H9 (cell line): ENCODE data around the gene AMZ2. TPM values are rescaled to one million over a fixed set of nuclear protein-coding genes. Genes with fewer than 3 reads are reported as not detected.

Experiments
- DNase-seq: peaks from one replicate; pipeline ENCODE4 v3.0.0-alpha.2; 2017
- H2AFZ ChIP-seq: one replicate; pipeline ENCODE4 v1.6.1; 2013; ENCODE audit warnings: mild to moderate bottlenecking, low read length, control low read depth, moderate library complexity
- H2AK5ac ChIP-seq: 2 replicates; pipeline ENCODE4 v1.6.1; 2013; ENCODE audit warnings: low read length, control low read depth, mixed read lengths; ENCODE audit not compliant: insufficient read length
- H2BK120ac ChIP-seq: one replicate; pipeline ENCODE4 v1.6.1; 2013; ENCODE audit warnings: low read depth, mild to moderate bottlenecking, low read length, control low read depth, inconsistent platforms; ENCODE audit not compliant: poor library complexity, severe bottlenecking
- H2BK12ac ChIP-seq: 2 replicates; pipeline ENCODE4 v1.6.1; 2013; ENCODE audit warnings: low read length, control low read depth, mixed read lengths, low read depth; ENCODE audit not compliant: insufficient read length
- H2BK15ac ChIP-seq: 2 replicates; pipeline ENCODE4 v1.6.1; 2013; ENCODE audit warnings: low read depth, low read length, control low read depth
- H2BK20ac ChIP-seq: one replicate; pipeline ENCODE4 v1.6.1; 2013; ENCODE audit warnings: low read depth, mild to moderate bottlenecking, low read length, control low read depth, inconsistent platforms; ENCODE audit not compliant: poor library complexity, severe bottlenecking
- H2BK5ac ChIP-seq: 2 replicates; pipeline ENCODE4 v1.6.1; 2013; ENCODE audit warnings: low read length, control low read depth, mixed read lengths; ENCODE audit not compliant: insufficient read length
- H3K14ac ChIP-seq: 2 replicates; pipeline ENCODE4 v1.6.1; 2013; ENCODE audit warnings: low read length, control low read depth; ENCODE audit not compliant: insufficient read depth
- H3K18ac ChIP-seq: 2 replicates; pipeline ENCODE4 v1.6.1; 2013; ENCODE audit warnings: low read depth, mild to moderate bottlenecking, mixed read lengths, low read length, control low read depth; ENCODE audit not compliant: insufficient read length
- H3K23ac ChIP-seq: 2 replicates; pipeline ENCODE4 v1.6.1; 2013; ENCODE audit warnings: low read length, control low read depth, mixed read lengths, low read depth; ENCODE audit not compliant: insufficient read length
- H3K23me2 ChIP-seq: 2 replicates; pipeline ENCODE4 v1.6.1; 2013; ENCODE audit warnings: low read depth, mild to moderate bottlenecking, mixed read lengths, low read length, control low read depth; ENCODE audit not compliant: insufficient read length, poor library complexity, severe bottlenecking
- H3K27ac ChIP-seq: 2 replicates; pipeline ENCODE4 v1.5.1; 2013; ENCODE audit warnings: low read length, control low read depth, mixed read lengths, low read depth; ENCODE audit not compliant: insufficient read length
- H3K27me3 ChIP-seq: 2 replicates; pipeline ENCODE4 v1.6.1; 2013; ENCODE audit warnings: low read length, control low read depth, inconsistent platforms; ENCODE audit not compliant: insufficient read depth
- H3K4ac ChIP-seq: 2 replicates; pipeline ENCODE4 v1.6.1; 2013; ENCODE audit warnings: low read depth, mild to moderate bottlenecking, control low read depth, inconsistent platforms, low read length, moderate library complexity
- H3K4me1 ChIP-seq: 2 replicates; pipeline ENCODE4 v1.6.1; 2013; ENCODE audit warnings: low read length, control low read depth, inconsistent platforms; ENCODE audit not compliant: insufficient read depth
- H3K4me2 ChIP-seq: 2 replicates; pipeline ENCODE4 v1.6.1; 2013; ENCODE audit warnings: low read length, control low read depth, mixed read lengths; ENCODE audit not compliant: insufficient read length, insufficient read depth
- H3K56ac ChIP-seq: 2 replicates; pipeline ENCODE4 v1.6.1; 2013; ENCODE audit warnings: low read depth, mild to moderate bottlenecking, mixed read lengths, low read length, control low read depth; ENCODE audit not compliant: insufficient read length
- H3K79me1 ChIP-seq: 2 replicates; pipeline ENCODE4 v1.6.1; 2013; ENCODE audit warnings: low read depth, mild to moderate bottlenecking, moderate library complexity, low read length, control low read depth, inconsistent platforms; ENCODE audit not compliant: insufficient read depth, poor library complexity, severe bottlenecking
- H3K79me2 ChIP-seq: 2 replicates; pipeline ENCODE4 v1.6.1; 2013; ENCODE audit warnings: low read length, control low read depth, inconsistent platforms; ENCODE audit not compliant: insufficient read depth
- H3K9ac ChIP-seq: 2 replicates; pipeline ENCODE4 v1.6.1; 2013; ENCODE audit warnings: low read length, control low read depth, mixed read lengths; ENCODE audit not compliant: insufficient read length; ENCODE audit errors: extremely low read depth
- H3K9me3 ChIP-seq: one replicate; pipeline ENCODE4 v1.6.1; 2013; ENCODE audit warnings: low read depth, low read length, inconsistent platforms; ENCODE audit not compliant: control insufficient read depth
- H3T11ph ChIP-seq: one replicate; pipeline ENCODE4 v1.6.1; 2013; ENCODE audit warnings: mild to moderate bottlenecking, low read length, control low read depth, inconsistent platforms
- H4K20me1 ChIP-seq: one replicate; pipeline ENCODE4 v1.6.1; 2013; ENCODE audit not compliant: control insufficient read depth, insufficient read length, insufficient read depth
- H4K5ac ChIP-seq: 2 replicates; pipeline ENCODE4 v1.6.1; 2013; ENCODE audit warnings: low read depth, mild to moderate bottlenecking, mixed read lengths, low read length, control low read depth; ENCODE audit not compliant: insufficient read length
- H4K8ac ChIP-seq: replicated peaks from 2 replicates; pipeline ENCODE4 v1.6.1; 2013; ENCODE audit warnings: low read length, control low read depth, mixed read lengths, low read depth; ENCODE audit not compliant: insufficient read length
- H4K91ac ChIP-seq: 2 replicates; pipeline ENCODE4 v1.6.1; 2013; ENCODE audit warnings: low read depth, mild to moderate bottlenecking, moderate library complexity, mixed read lengths, low read length, control low read depth; ENCODE audit not compliant: insufficient read length
- H3K27ac Mint-ChIP-seq, 3 experiments: 2 replicates in 2 of 3; 3 replicates in 1 of 3; pipeline ENCODE4 v1.8.0; 2020 to 2021; ENCODE audit warnings: mixed read lengths in 3 of 3, mild to moderate bottlenecking in 1 of 3, moderate library complexity in 1 of 3
- H3K27me3 Mint-ChIP-seq: 2 replicates; pipeline ENCODE4 v1.8.0; 2021; ENCODE audit warnings: low read depth, mild to moderate bottlenecking, moderate library complexity, mixed read lengths
- H3K36me3 Mint-ChIP-seq, 3 experiments: 2 replicates in 2 of 3; 3 replicates in 1 of 3; pipeline ENCODE4 v1.8.0; 2020 to 2021; ENCODE audit warnings: low read depth in 3 of 3, mixed read lengths in 3 of 3; ENCODE audit not compliant: insufficient read depth in 1 of 3
- H3K4me1 Mint-ChIP-seq, 2 experiments: 2 replicates each; pipeline ENCODE4 v1.8.0; 2020; ENCODE audit warnings: mixed read lengths in 2 of 2
- H3K4me3 Mint-ChIP-seq, 2 experiments: 2 replicates in 1 of 2; 3 replicates in 1 of 2; pipeline ENCODE4 v1.8.0; 2020 to 2021; ENCODE audit warnings: mild to moderate bottlenecking in 2 of 2, mixed read lengths in 2 of 2, moderate library complexity in 1 of 2
- H3K9me3 Mint-ChIP-seq, 2 experiments: 2 replicates in 1 of 2; 3 replicates in 1 of 2; pipeline ENCODE4 v1.8.0; 2020; ENCODE audit warnings: mild to moderate bottlenecking in 2 of 2, mixed read lengths in 2 of 2, moderate library complexity in 1 of 2
- CTCF ChIP-seq: fragments of 200-600 bp; sonication (generic); conservative IDR thresholded peaks from 3 replicates; pipeline ENCODE4 v1.8.0; 2021; ENCODE audit warnings: antibody characterized with exemption, mild to moderate bottlenecking
- WGBS: extraction: QIAGEN DNeasy Blood & Tissue Kit; methylation state at CpG from one replicate; pipeline ENCODE4 v1.1.7; 2013; ENCODE audit warnings: missing lambda C conversion rate, low lambda C conversion rate, mixed read lengths; ENCODE audit not compliant: insufficient read length; ENCODE audit errors: extremely low coverage; 5-methylcytosine and 5-hydroxymethylcytosine counted together
- total RNA-seq: library from RNA; stranded (reverse); gene quantifications from 2 replicates; pipeline ENCODE4 v1.2.1, GENCODE V29; 2021

AMZ2 gene
- total RNA-seq, 1 experiment from 2014 or later = 82.6 TPM

GRCh38 chr17:68294617-68295016, 46.8 kb downstream of the AMZ2 start:
- Histone ChIP-seq H3K27ac (no peak overlapping the region), H3K4ac (no peak overlapping the region), H2BK15ac (no peak overlapping the region), H3T11ph (no peak overlapping the region), H4K8ac (no peak overlapping the region), H2BK120ac (no peak overlapping the region), H3K23ac (no peak overlapping the region), H3K9me3 (no peaks in the 10 kb centered on the region), H3K4me1 (peaks cover 2% of the 10 kb centered on the region), H3K79me2 (no peaks in the 10 kb centered on the region), H3K79me1 (no peaks in the 10 kb centered on the region), H3K18ac (no peak overlapping the region), H4K91ac (no peak overlapping the region), H3K56ac (no peak overlapping the region), H2BK20ac (no peak overlapping the region), H3K9ac (no peak overlapping the region), H2AFZ (no peak overlapping the region), H3K14ac (no peak overlapping the region), H2AK5ac (no peak overlapping the region), H3K4me2 (no peak overlapping the region), H3K27me3 (peaks cover 14% of the 10 kb centered on the region; the same call in 1 of the 2 replicates), H2BK12ac (no peak overlapping the region), H3K23me2 (peaks cover 19% of the 10 kb centered on the region), H4K20me1 (no peaks in the 10 kb centered on the region), H4K5ac (no peak overlapping the region), H2BK5ac (no peak overlapping the region)
- Mint-ChIP-seq H3K27me3 (peaks cover 38% of the 10 kb centered on the region), H3K27ac (peak overlapping the region in 2 of 3 experiments; percentile 36 to 41; a peak in 2 of 7 replicates), H3K4me3 (no peak overlapping the region), H3K4me1 (peaks cover 51 to 55% of the 10 kb centered on the region in 2 experiments), H3K9me3 (no peaks in the 10 kb centered on the region; a peak in 2 of 5 replicates), H3K36me3 (peaks cover 0 to 1% (median 0%) of the 10 kb centered on the region in 3 experiments; a peak in 1 of 7 replicates)
- WGBS = no CpG with 5 or more reads among the region's 4 CpGs
- no peak for DNase-seq
- TF ChIP-seq CTCF = no peak
